Measurements from ENCODE around the gene CASQ2. TPM values are rescaled to one million over a fixed set of nuclear protein-coding genes. Genes with fewer than 3 reads are reported as not detected.

Gene CASQ2
- total RNA-seq (not detected), total RNA-seq (0 to 0.06 (median 0) reads per million in 29 experiments)
- total RNA-seq (2013) = 0.53 TPM

GRCh38 chr1:115768549-115768948 lies at the start of gene CASQ2:
Gene CASQ2 (minus strand): TSS chr1:115768714. CDS start chr1:115768541, 173 bp downstream.
- POLR2A ChIA-PET = no interaction called here
- Mint-ChIP-seq H3K9me3 (no peaks in the 10 kb centered on the region), H3K4me1 (no peaks in the 10 kb centered on the region), H3K4me3 (no peak within 1 kb of the TSS), H3K36me3 (no peaks in the 10 kb centered on the region), H3K27me3 (peaks cover 19 to 25% of the 10 kb centered on the region in 2 donors), H3K27ac (no peak within 1 kb of the TSS)
- Histone ChIP-seq H3K27me3 (replicated peaks in 1 of 2; ENCODE audit: control insufficient read depth in 2 of 2, extremely low read depth in 1 of 2, insufficient read depth in 2 of 2, low read length in 1 of 2) (peaks cover 0 to 17% of the 10 kb centered on the region in 2 experiments), H3K4me1 (ENCODE audit: control insufficient read depth in 1 of 2, extremely low read depth in 1 of 2, insufficient read depth in 2 of 2, low read length in 2 of 2) (no peaks in the 10 kb centered on the region), H3K9me3 (no peaks in the 10 kb centered on the region), H3K36me3 (ENCODE audit: control insufficient read depth in 2 of 2, extremely low read depth in 1 of 2, insufficient read depth in 1 of 2, low read length in 1 of 2) (no peaks in the 10 kb centered on the region), H3K27ac (ENCODE audit: low read length) (no peak within 1 kb of the TSS), H3K4me3 (ENCODE audit: control insufficient read depth in 1 of 2, extremely low read depth in 1 of 2, low read length in 1 of 2) (no peak within 1 kb of the TSS)
- ATAC-seq (replicated peaks in 1 of 4) (no peak), DNase-seq (no peak)
- CTCF ChIA-PET = interaction anchor here in 1 of 2 donors (0.6 kb wide), 1 partner anchor 38 kb away, joined by 5 read pairs; no protein-coding TSS in a partner anchor
- WGBS (ENCODE audit: insufficient coverage) = 100% methylated on average over 1 of the region's 8 CpGs

- H3K4me1 Mint-ChIP-seq = no peaks in the 10 kb centered on the region
- no peak overlapping the region for H3K4me3 ChIP-seq (ENCODE audit: control insufficient read depth in 1 of 2, extremely low read depth in 1 of 2, low read length in 1 of 2)
- no peak overlapping the region for H3K27ac Mint-ChIP-seq
- WGBS (ENCODE audit: insufficient coverage) = no CpG with 5 or more reads among the region's 3 CpGs
- no peaks in the 10 kb centered on the region for H3K9me3 ChIP-seq
- H3K27me3 Mint-ChIP-seq = peaks cover 21 to 23% of the 10 kb centered on the region in 2 donors
- ChIA-PET POLR2A (no interaction called here), CTCF (no interaction called here)
- DNase-seq (no peak), ATAC-seq (replicated peaks in 1 of 4) (no peak)
- peaks cover 0 to 8% of the 10 kb centered on the region in 2 experiments for H3K27me3 ChIP-seq (replicated peaks in 1 of 2; ENCODE audit: control insufficient read depth in 2 of 2, extremely low read depth in 1 of 2, insufficient read depth in 2 of 2, low read length in 1 of 2)
- no peak overlapping the region for H3K27ac ChIP-seq (ENCODE audit: low read length)
- no peaks in the 10 kb centered on the region for H3K36me3 ChIP-seq (ENCODE audit: control insufficient read depth in 2 of 2, extremely low read depth in 1 of 2, insufficient read depth in 1 of 2, low read length in 1 of 2)
- no peaks in the 10 kb centered on the region for H3K9me3 Mint-ChIP-seq
- H3K36me3 Mint-ChIP-seq = no peaks in the 10 kb centered on the region
- no peaks in the 10 kb centered on the region for H3K4me1 ChIP-seq (ENCODE audit: control insufficient read depth in 1 of 2, extremely low read depth in 1 of 2, insufficient read depth in 2 of 2, low read length in 2 of 2)
- no peak overlapping the region for H3K4me3 Mint-ChIP-seq
Observed at GRCh38 chr1:115815694-115816093, 47.2 kb upstream of the CASQ2 start.

GRCh38 chr1:115814685-115815398 lies 46.3 kb upstream of the CASQ2 start:
- no peaks in the 10 kb centered on the region for H3K4me1 ChIP-seq (ENCODE audit: control insufficient read depth in 1 of 2, extremely low read depth in 1 of 2, insufficient read depth in 2 of 2, low read length in 2 of 2)
- H3K36me3 Mint-ChIP-seq = no peaks in the 10 kb centered on the region
- DNase-seq (no peak), ATAC-seq (replicated peaks in 1 of 4) (no peak)
- no peaks in the 10 kb centered on the region for H3K9me3 ChIP-seq
- peaks cover 0 to 4% of the 10 kb centered on the region in 2 experiments for H3K27me3 ChIP-seq (replicated peaks in 1 of 2; ENCODE audit: control insufficient read depth in 2 of 2, extremely low read depth in 1 of 2, insufficient read depth in 2 of 2, low read length in 1 of 2)
- H3K36me3 ChIP-seq (ENCODE audit: control insufficient read depth in 2 of 2, extremely low read depth in 1 of 2, insufficient read depth in 1 of 2, low read length in 1 of 2) = no peaks in the 10 kb centered on the region
- no peak overlapping the region for H3K4me3 ChIP-seq (ENCODE audit: control insufficient read depth in 1 of 2, extremely low read depth in 1 of 2, low read length in 1 of 2)
- H3K9me3 Mint-ChIP-seq = no peaks in the 10 kb centered on the region
- no peak overlapping the region for H3K27ac Mint-ChIP-seq
- 83% methylated on average over 2 of the region's 4 CpGs for WGBS (ENCODE audit: insufficient coverage)
- no peak overlapping the region for H3K4me3 Mint-ChIP-seq
- H3K27me3 Mint-ChIP-seq = peaks cover 21% of the 10 kb centered on the region in 2 donors
- H3K27ac ChIP-seq (ENCODE audit: low read length) = no peak overlapping the region
- ChIA-PET CTCF (interaction anchor here in 1 of 2 donors (0.6 kb wide), 1 partner anchor 11 kb away, joined by 3 read pairs; no protein-coding TSS in a partner anchor), POLR2A (no interaction called here)
- no peaks in the 10 kb centered on the region for H3K4me1 Mint-ChIP-seq

GRCh38 chr1:115813727-115814126 lies 45.2 kb upstream of the CASQ2 start:
- H3K27ac ChIP-seq (ENCODE audit: low read length) = no peak overlapping the region
- no peaks in the 10 kb centered on the region for H3K9me3 Mint-ChIP-seq
- DNase-seq = no peak
- CTCF ChIA-PET = no interaction called here
- H3K27me3 ChIP-seq (replicated peaks in 1 of 2; ENCODE audit: control insufficient read depth in 2 of 2, extremely low read depth in 1 of 2, insufficient read depth in 2 of 2, low read length in 1 of 2) = peaks cover 0 to 4% of the 10 kb centered on the region in 2 experiments
- H3K4me3 Mint-ChIP-seq = no peak overlapping the region
- no peaks in the 10 kb centered on the region for H3K36me3 Mint-ChIP-seq
- WGBS (ENCODE audit: insufficient coverage) = no CpG with 5 or more reads among the region's 1 CpG
- POLR2A ChIA-PET = no interaction called here
- no peaks in the 10 kb centered on the region for H3K4me1 ChIP-seq (ENCODE audit: control insufficient read depth in 1 of 2, extremely low read depth in 1 of 2, insufficient read depth in 2 of 2, low read length in 2 of 2)
- H3K4me1 Mint-ChIP-seq = no peaks in the 10 kb centered on the region
- H3K27me3 Mint-ChIP-seq = peaks cover 17 to 19% of the 10 kb centered on the region in 2 donors
- no peaks in the 10 kb centered on the region for H3K36me3 ChIP-seq (ENCODE audit: control insufficient read depth in 2 of 2, extremely low read depth in 1 of 2, insufficient read depth in 1 of 2, low read length in 1 of 2)
- H3K27ac Mint-ChIP-seq = no peak overlapping the region
- H3K9me3 ChIP-seq = no peaks in the 10 kb centered on the region
- H3K4me3 ChIP-seq (ENCODE audit: control insufficient read depth in 1 of 2, extremely low read depth in 1 of 2, low read length in 1 of 2) = no peak overlapping the region
- no peak for ATAC-seq (replicated peaks in 1 of 4)

GRCh38 chr1:115811140-115811828 lies 42.8 kb upstream of the CASQ2 start:
- POLR2A ChIA-PET = no interaction called here
- DNase-seq = no peak
- Histone ChIP-seq H3K4me1 (ENCODE audit: control insufficient read depth in 1 of 2, extremely low read depth in 1 of 2, insufficient read depth in 2 of 2, low read length in 2 of 2) (no peaks in the 10 kb centered on the region), H3K9me3 (no peaks in the 10 kb centered on the region), H3K27me3 (replicated peaks in 1 of 2; ENCODE audit: control insufficient read depth in 2 of 2, extremely low read depth in 1 of 2, insufficient read depth in 2 of 2, low read length in 1 of 2) (no peaks in the 10 kb centered on the region), H3K36me3 (ENCODE audit: control insufficient read depth in 2 of 2, extremely low read depth in 1 of 2, insufficient read depth in 1 of 2, low read length in 1 of 2) (no peaks in the 10 kb centered on the region), H3K4me3 (ENCODE audit: control insufficient read depth in 1 of 2, extremely low read depth in 1 of 2, low read length in 1 of 2) (no peak overlapping the region), H3K27ac (ENCODE audit: low read length) (no peak overlapping the region)
- CTCF ChIA-PET = no interaction called here
- H3K4me1 Mint-ChIP-seq = no peaks in the 10 kb centered on the region
- ATAC-seq (replicated peaks in 1 of 4) = no peak
- no peaks in the 10 kb centered on the region for H3K36me3 Mint-ChIP-seq
- H3K4me3 Mint-ChIP-seq = no peak overlapping the region
- no peaks in the 10 kb centered on the region for H3K9me3 Mint-ChIP-seq
- no peak overlapping the region for H3K27ac Mint-ChIP-seq
- 62% methylated on average over 1 of the region's 3 CpGs for WGBS (ENCODE audit: insufficient coverage)
- H3K27me3 Mint-ChIP-seq = peaks cover 16 to 23% of the 10 kb centered on the region in 2 donors

- Histone ChIP-seq H3K4me1 (ENCODE audit: control insufficient read depth in 1 of 2, extremely low read depth in 1 of 2, insufficient read depth in 2 of 2, low read length in 2 of 2) (no peaks in the 10 kb centered on the region), H3K4me3 (ENCODE audit: control insufficient read depth in 1 of 2, extremely low read depth in 1 of 2, low read length in 1 of 2) (no peak overlapping the region), H3K36me3 (ENCODE audit: control insufficient read depth in 2 of 2, extremely low read depth in 1 of 2, insufficient read depth in 1 of 2, low read length in 1 of 2) (no peaks in the 10 kb centered on the region), H3K27ac (ENCODE audit: low read length) (no peak overlapping the region), H3K9me3 (no peaks in the 10 kb centered on the region), H3K27me3 (replicated peaks in 1 of 2; ENCODE audit: control insufficient read depth in 2 of 2, extremely low read depth in 1 of 2, insufficient read depth in 2 of 2, low read length in 1 of 2) (no peaks in the 10 kb centered on the region)
- no peak for DNase-seq
- ChIA-PET POLR2A (no interaction called here), CTCF (no interaction called here)
- Mint-ChIP-seq H3K4me1 (no peaks in the 10 kb centered on the region), H3K27ac (no peak overlapping the region), H3K4me3 (no peak overlapping the region), H3K27me3 (peaks cover 18 to 25% of the 10 kb centered on the region in 2 donors), H3K36me3 (no peaks in the 10 kb centered on the region), H3K9me3 (no peaks in the 10 kb centered on the region)
- WGBS (ENCODE audit: insufficient coverage) = 89% methylated on average over 1 of the region's 2 CpGs
- ATAC-seq (replicated peaks in 1 of 4) = no peak
Observed at GRCh38 chr1:115810609-115811008, 42.1 kb upstream of the CASQ2 start.
